H9 (cell line): Measurements from ENCODE around the gene ARF5. TPM values are rescaled to one million over a fixed set of nuclear protein-coding genes. Genes with fewer than 3 reads are reported as not detected.

Experiments
- DNase-seq: peaks from one replicate; pipeline ENCODE4 v3.0.0-alpha.2; 2017
- H2AFZ ChIP-seq: one replicate; pipeline ENCODE4 v1.6.1; 2013; ENCODE audit warnings: mild to moderate bottlenecking, low read length, control low read depth, moderate library complexity
- H2AK5ac ChIP-seq: 2 replicates; pipeline ENCODE4 v1.6.1; 2013; ENCODE audit warnings: low read length, control low read depth, mixed read lengths; ENCODE audit not compliant: insufficient read length
- H2BK120ac ChIP-seq: one replicate; pipeline ENCODE4 v1.6.1; 2013; ENCODE audit warnings: low read depth, mild to moderate bottlenecking, low read length, control low read depth, inconsistent platforms; ENCODE audit not compliant: poor library complexity, severe bottlenecking
- H2BK12ac ChIP-seq: 2 replicates; pipeline ENCODE4 v1.6.1; 2013; ENCODE audit warnings: low read length, control low read depth, mixed read lengths, low read depth; ENCODE audit not compliant: insufficient read length
- H2BK15ac ChIP-seq: 2 replicates; pipeline ENCODE4 v1.6.1; 2013; ENCODE audit warnings: low read depth, low read length, control low read depth
- H2BK20ac ChIP-seq: one replicate; pipeline ENCODE4 v1.6.1; 2013; ENCODE audit warnings: low read depth, mild to moderate bottlenecking, low read length, control low read depth, inconsistent platforms; ENCODE audit not compliant: poor library complexity, severe bottlenecking
- H2BK5ac ChIP-seq: 2 replicates; pipeline ENCODE4 v1.6.1; 2013; ENCODE audit warnings: low read length, control low read depth, mixed read lengths; ENCODE audit not compliant: insufficient read length
- H3K14ac ChIP-seq: 2 replicates; pipeline ENCODE4 v1.6.1; 2013; ENCODE audit warnings: low read length, control low read depth; ENCODE audit not compliant: insufficient read depth
- H3K18ac ChIP-seq: 2 replicates; pipeline ENCODE4 v1.6.1; 2013; ENCODE audit warnings: low read depth, mild to moderate bottlenecking, mixed read lengths, low read length, control low read depth; ENCODE audit not compliant: insufficient read length
- H3K23ac ChIP-seq: 2 replicates; pipeline ENCODE4 v1.6.1; 2013; ENCODE audit warnings: low read length, control low read depth, mixed read lengths, low read depth; ENCODE audit not compliant: insufficient read length
- H3K23me2 ChIP-seq: 2 replicates; pipeline ENCODE4 v1.6.1; 2013; ENCODE audit warnings: low read depth, mild to moderate bottlenecking, mixed read lengths, low read length, control low read depth; ENCODE audit not compliant: insufficient read length, poor library complexity, severe bottlenecking
- H3K27ac ChIP-seq: 2 replicates; pipeline ENCODE4 v1.5.1; 2013; ENCODE audit warnings: low read length, control low read depth, mixed read lengths, low read depth; ENCODE audit not compliant: insufficient read length
- H3K27me3 ChIP-seq: 2 replicates; pipeline ENCODE4 v1.6.1; 2013; ENCODE audit warnings: low read length, control low read depth, inconsistent platforms; ENCODE audit not compliant: insufficient read depth
- H3K4ac ChIP-seq: 2 replicates; pipeline ENCODE4 v1.6.1; 2013; ENCODE audit warnings: low read depth, mild to moderate bottlenecking, control low read depth, inconsistent platforms, low read length, moderate library complexity
- H3K4me1 ChIP-seq: 2 replicates; pipeline ENCODE4 v1.6.1; 2013; ENCODE audit warnings: low read length, control low read depth, inconsistent platforms; ENCODE audit not compliant: insufficient read depth
- H3K4me2 ChIP-seq: 2 replicates; pipeline ENCODE4 v1.6.1; 2013; ENCODE audit warnings: low read length, control low read depth, mixed read lengths; ENCODE audit not compliant: insufficient read length, insufficient read depth
- H3K56ac ChIP-seq: 2 replicates; pipeline ENCODE4 v1.6.1; 2013; ENCODE audit warnings: low read depth, mild to moderate bottlenecking, mixed read lengths, low read length, control low read depth; ENCODE audit not compliant: insufficient read length
- H3K79me1 ChIP-seq: 2 replicates; pipeline ENCODE4 v1.6.1; 2013; ENCODE audit warnings: low read depth, mild to moderate bottlenecking, moderate library complexity, low read length, control low read depth, inconsistent platforms; ENCODE audit not compliant: insufficient read depth, poor library complexity, severe bottlenecking
- H3K79me2 ChIP-seq: 2 replicates; pipeline ENCODE4 v1.6.1; 2013; ENCODE audit warnings: low read length, control low read depth, inconsistent platforms; ENCODE audit not compliant: insufficient read depth
- H3K9ac ChIP-seq: 2 replicates; pipeline ENCODE4 v1.6.1; 2013; ENCODE audit warnings: low read length, control low read depth, mixed read lengths; ENCODE audit not compliant: insufficient read length; ENCODE audit errors: extremely low read depth
- H3K9me3 ChIP-seq: one replicate; pipeline ENCODE4 v1.6.1; 2013; ENCODE audit warnings: low read depth, low read length, inconsistent platforms; ENCODE audit not compliant: control insufficient read depth
- H3T11ph ChIP-seq: one replicate; pipeline ENCODE4 v1.6.1; 2013; ENCODE audit warnings: mild to moderate bottlenecking, low read length, control low read depth, inconsistent platforms
- H4K20me1 ChIP-seq: one replicate; pipeline ENCODE4 v1.6.1; 2013; ENCODE audit not compliant: control insufficient read depth, insufficient read length, insufficient read depth
- H4K5ac ChIP-seq: 2 replicates; pipeline ENCODE4 v1.6.1; 2013; ENCODE audit warnings: low read depth, mild to moderate bottlenecking, mixed read lengths, low read length, control low read depth; ENCODE audit not compliant: insufficient read length
- H4K8ac ChIP-seq: replicated peaks from 2 replicates; pipeline ENCODE4 v1.6.1; 2013; ENCODE audit warnings: low read length, control low read depth, mixed read lengths, low read depth; ENCODE audit not compliant: insufficient read length
- H4K91ac ChIP-seq: 2 replicates; pipeline ENCODE4 v1.6.1; 2013; ENCODE audit warnings: low read depth, mild to moderate bottlenecking, moderate library complexity, mixed read lengths, low read length, control low read depth; ENCODE audit not compliant: insufficient read length
- H3K27ac Mint-ChIP-seq, 3 experiments: 2 replicates in 2 of 3; 3 replicates in 1 of 3; pipeline ENCODE4 v1.8.0; 2020 to 2021; ENCODE audit warnings: mixed read lengths in 3 of 3, mild to moderate bottlenecking in 1 of 3, moderate library complexity in 1 of 3
- H3K27me3 Mint-ChIP-seq: 2 replicates; pipeline ENCODE4 v1.8.0; 2021; ENCODE audit warnings: low read depth, mild to moderate bottlenecking, moderate library complexity, mixed read lengths
- H3K36me3 Mint-ChIP-seq, 3 experiments: 2 replicates in 2 of 3; 3 replicates in 1 of 3; pipeline ENCODE4 v1.8.0; 2020 to 2021; ENCODE audit warnings: low read depth in 3 of 3, mixed read lengths in 3 of 3; ENCODE audit not compliant: insufficient read depth in 1 of 3
- H3K4me1 Mint-ChIP-seq, 2 experiments: 2 replicates each; pipeline ENCODE4 v1.8.0; 2020; ENCODE audit warnings: mixed read lengths in 2 of 2
- H3K4me3 Mint-ChIP-seq, 2 experiments: 2 replicates in 1 of 2; 3 replicates in 1 of 2; pipeline ENCODE4 v1.8.0; 2020 to 2021; ENCODE audit warnings: mild to moderate bottlenecking in 2 of 2, mixed read lengths in 2 of 2, moderate library complexity in 1 of 2
- H3K9me3 Mint-ChIP-seq, 2 experiments: 2 replicates in 1 of 2; 3 replicates in 1 of 2; pipeline ENCODE4 v1.8.0; 2020; ENCODE audit warnings: mild to moderate bottlenecking in 2 of 2, mixed read lengths in 2 of 2, moderate library complexity in 1 of 2
- CTCF ChIP-seq: fragments of 200-600 bp; sonication (generic); conservative IDR thresholded peaks from 3 replicates; pipeline ENCODE4 v1.8.0; 2021; ENCODE audit warnings: antibody characterized with exemption, mild to moderate bottlenecking
- WGBS: extraction: QIAGEN DNeasy Blood & Tissue Kit; methylation state at CpG from one replicate; pipeline ENCODE4 v1.1.7; 2013; ENCODE audit warnings: missing lambda C conversion rate, low lambda C conversion rate, mixed read lengths; ENCODE audit not compliant: insufficient read length; ENCODE audit errors: extremely low coverage; 5-methylcytosine and 5-hydroxymethylcytosine counted together
- total RNA-seq: library from RNA; stranded (reverse); gene quantifications from 2 replicates; pipeline ENCODE4 v1.2.1, GENCODE V29; 2021

ARF5 gene
- total RNA-seq, 1 experiment from 2014 or later, result 169 TPM

- no peaks in the 10 kb centered on the region for H3K9me3 ChIP-seq
- H4K91ac ChIP-seq, result no peak overlapping the region
- no peak overlapping the region for H2BK12ac ChIP-seq
- no peak overlapping the region for H4K8ac ChIP-seq
- H3K27me3 ChIP-seq, result no peaks in the 10 kb centered on the region
- H2BK120ac ChIP-seq, result no peak overlapping the region
- no peak overlapping the region for H2AFZ ChIP-seq
- H3K79me2 ChIP-seq, result no peaks in the 10 kb centered on the region
- H3K4me2 ChIP-seq, result no peak overlapping the region
- Mint-ChIP-seq H3K27ac (peak overlapping the region in 1 of 3 experiments; percentile 17; a peak in 1 of 7 replicates), H3K9me3 (no peaks in the 10 kb centered on the region), H3K4me3 (no peak overlapping the region), H3K27me3 (peaks cover 9% of the 10 kb centered on the region), H3K36me3 (no peaks in the 10 kb centered on the region), H3K4me1 (peaks cover 18 to 19% of the 10 kb centered on the region in 2 experiments)
- H2BK20ac ChIP-seq, result no peak overlapping the region
- no peak for TF ChIP-seq CTCF
- H3T11ph ChIP-seq, result no peak overlapping the region
- no peak overlapping the region for H3K4ac ChIP-seq
- no peak overlapping the region for H2BK5ac ChIP-seq
- H3K79me1 ChIP-seq, result no peaks in the 10 kb centered on the region
- no peak overlapping the region for H3K14ac ChIP-seq
- H3K4me1 ChIP-seq, result peaks cover 6% of the 10 kb centered on the region; the same call in 1 of the 2 replicates
- H4K20me1 ChIP-seq, result no peaks in the 10 kb centered on the region
- no peak overlapping the region for H3K23ac ChIP-seq
- DNase-seq, result no peak
- no peak overlapping the region for H2BK15ac ChIP-seq
- no peak overlapping the region for H4K5ac ChIP-seq
- H2AK5ac ChIP-seq, result no peak overlapping the region
- WGBS, result no CpG with 5 or more reads among the region's 3 CpGs
- no peak overlapping the region for H3K9ac ChIP-seq
- no peaks in the 10 kb centered on the region for H3K23me2 ChIP-seq
- no peak overlapping the region for H3K18ac ChIP-seq
- no peak overlapping the region for H3K56ac ChIP-seq
- H3K27ac ChIP-seq, result no peak overlapping the region
Measured at GRCh38 chr7:127600885-127601284, 12.7 kb downstream of the ARF5 start.
